ENCODE data around the gene MEGF11.

MEGF11 gene

GRCh38 chr15:66050264-66050663 is 203.3 kb downstream of the MEGF11 start:
- H3K27me3 ChIP-seq (ENCODE audit: insufficient read depth, low read length) = no peaks in the 10 kb centered on the region
- no peaks in the 10 kb centered on the region for H3K4me1 ChIP-seq (ENCODE audit: insufficient read depth, low read length, severe bottlenecking)
- no peak overlapping the region for H3K9ac ChIP-seq (ENCODE audit: low read length)
- H3K4me2 ChIP-seq (ENCODE audit: low read length) = no peak overlapping the region
- H4K20me1 ChIP-seq (ENCODE audit: insufficient read depth, low read length) = no peaks in the 10 kb centered on the region
- no peak overlapping the region for H3K27ac ChIP-seq (ENCODE audit: low read depth, low read length, poor library complexity, severe bottlenecking)
- H3K79me2 ChIP-seq (ENCODE audit: insufficient read depth, low read length) = no peaks in the 10 kb centered on the region
- no peak overlapping the region for H2AFZ ChIP-seq (ENCODE audit: low read length)
- H3K9me2 ChIP-seq (ENCODE audit: low read depth, low read length) = no peaks in the 10 kb centered on the region
- no peaks in the 10 kb centered on the region for H3K36me3 ChIP-seq (ENCODE audit: insufficient read depth, low read length)
- H3K4me3 ChIP-seq (ENCODE audit: low read depth, low read length, poor library complexity, severe bottlenecking) = no peak overlapping the region
- TF ChIP-seq CTCF (IDR thresholded peaks at IDR 0.05; ENCODE audit: low read length) (no peak), EZH2 (IDR thresholded peaks at IDR 0.05; ENCODE audit: borderline replicate concordance, low read length) (no peak)
- no peaks in the 10 kb centered on the region for H3K9me3 ChIP-seq (ENCODE audit: low read length)
- H3F3A ChIP-seq (ENCODE audit: insufficient read depth, low read length) = no peaks in the 10 kb centered on the region

- Histone ChIP-seq H3K27ac (ENCODE audit: low read depth, low read length, poor library complexity, severe bottlenecking) (no peak overlapping the region), H3K9ac (ENCODE audit: low read length) (no peak overlapping the region), H3K4me2 (ENCODE audit: low read length) (no peak overlapping the region), H3K4me1 (ENCODE audit: insufficient read depth, low read length, severe bottlenecking) (no peaks in the 10 kb centered on the region), H4K20me1 (ENCODE audit: insufficient read depth, low read length) (no peaks in the 10 kb centered on the region), H3K4me3 (ENCODE audit: low read depth, low read length, poor library complexity, severe bottlenecking) (no peak overlapping the region), H3K36me3 (ENCODE audit: insufficient read depth, low read length) (no peaks in the 10 kb centered on the region), H3K9me3 (ENCODE audit: low read length) (no peaks in the 10 kb centered on the region), H3K79me2 (ENCODE audit: insufficient read depth, low read length) (no peaks in the 10 kb centered on the region), H3F3A (ENCODE audit: insufficient read depth, low read length) (no peaks in the 10 kb centered on the region), H3K9me2 (ENCODE audit: low read depth, low read length) (no peaks in the 10 kb centered on the region), H3K27me3 (ENCODE audit: insufficient read depth, low read length) (no peaks in the 10 kb centered on the region), H2AFZ (ENCODE audit: low read length) (no peak overlapping the region)
- TF ChIP-seq EZH2 (IDR thresholded peaks at IDR 0.05; ENCODE audit: borderline replicate concordance, low read length) = no peak
- TF ChIP-seq CTCF (IDR thresholded peaks at IDR 0.05; ENCODE audit: low read length) = no peak
Measured at GRCh38 chr15:66049353-66049752, 204.2 kb downstream of the MEGF11 start.

- Histone ChIP-seq H3K9ac (ENCODE audit: low read length) (no peak overlapping the region), H2AFZ (ENCODE audit: low read length) (no peak overlapping the region), H3K36me3 (ENCODE audit: insufficient read depth, low read length) (no peaks in the 10 kb centered on the region; the same call in 1 of the 2 replicates), H4K20me1 (ENCODE audit: insufficient read depth, low read length) (no peaks in the 10 kb centered on the region), H3K4me1 (ENCODE audit: insufficient read depth, low read length, severe bottlenecking) (no peaks in the 10 kb centered on the region), H3K4me2 (ENCODE audit: low read length) (no peak overlapping the region), H3K4me3 (ENCODE audit: low read depth, low read length, poor library complexity, severe bottlenecking) (no peak overlapping the region), H3K9me3 (ENCODE audit: low read length) (no peaks in the 10 kb centered on the region), H3K27me3 (ENCODE audit: insufficient read depth, low read length) (no peaks in the 10 kb centered on the region), H3K79me2 (ENCODE audit: insufficient read depth, low read length) (no peaks in the 10 kb centered on the region), H3K27ac (ENCODE audit: low read depth, low read length, poor library complexity, severe bottlenecking) (no peak overlapping the region), H3K9me2 (ENCODE audit: low read depth, low read length) (no peaks in the 10 kb centered on the region), H3F3A (ENCODE audit: insufficient read depth, low read length) (no peaks in the 10 kb centered on the region)
- TF ChIP-seq CTCF (IDR thresholded peaks at IDR 0.05; ENCODE audit: low read length) = no peak
- no peak for TF ChIP-seq EZH2 (IDR thresholded peaks at IDR 0.05; ENCODE audit: borderline replicate concordance, low read length)
Measured at GRCh38 chr15:66047321-66048024, 206.1 kb downstream of the MEGF11 start.
